Measurements from ENCODE around the gene PDE4B. TPM values are rescaled to one million over a fixed set of nuclear protein-coding genes. Genes with fewer than 3 reads are reported as not detected.

The PDE4B gene
- total and polyA plus RNA-seq, 10 of the 15 experiments (the other 5 are each of a cell fraction or from before 2014, with no cell fraction given): 3.0 to 13.2 (median 5.7) TPM

DNA sequence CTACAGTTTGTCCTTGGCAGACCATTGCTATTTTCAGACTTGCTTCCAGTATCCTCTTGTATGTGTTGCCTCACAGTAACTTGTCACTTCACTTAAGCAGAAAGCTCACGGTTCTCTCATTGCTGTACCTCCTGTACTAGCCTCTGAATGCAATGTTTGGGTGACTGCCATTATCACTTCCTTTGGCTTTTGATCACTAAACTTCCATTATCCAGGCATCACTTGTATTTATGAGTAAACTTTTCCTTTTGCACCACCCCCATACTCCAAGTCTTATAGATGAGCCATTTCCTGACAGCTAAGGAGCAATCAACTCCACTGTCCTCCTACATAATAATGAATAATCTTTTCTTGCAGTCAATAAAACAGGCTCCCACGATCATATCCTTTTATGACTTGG lies 255.3 kb downstream of the PDE4B start:
- RAD21 ChIA-PET (ENCODE audit: unreplicated experiment): no interaction called here
- POLR2A ChIA-PET: no interaction called here
- CTCF ChIA-PET: no interaction called here
- Histone ChIP-seq H2AFZ (ENCODE audit: control insufficient read depth, low read depth, low read length) (no peak overlapping the region), H3K9me3 (replicated peaks; ENCODE audit: control insufficient read depth, insufficient read depth, low read length) (no peaks in the 10 kb centered on the region), H3K4me1 (ENCODE audit: control insufficient read depth, insufficient read depth, low read length) (no peaks in the 10 kb centered on the region), H3K27ac (ENCODE audit: control insufficient read depth, insufficient read depth) (no peak overlapping the region), H4K20me1 (ENCODE audit: control insufficient read depth, insufficient read depth) (no peaks in the 10 kb centered on the region), H3K36me3 (ENCODE audit: control insufficient read depth in 2 of 2, insufficient read depth in 2 of 2, low read length in 1 of 2) (no peaks in the 10 kb centered on the region), H3K4me2 (ENCODE audit: control insufficient read depth, insufficient read depth) (no peak overlapping the region), H3K79me2 (ENCODE audit: control insufficient read depth, insufficient read depth, low read length) (no peaks in the 10 kb centered on the region), H3K27me3 (replicated peaks in 1 of 2; ENCODE audit: control insufficient read depth in 2 of 2, insufficient read depth in 2 of 2, low read length in 1 of 2) (no peaks in the 10 kb centered on the region), H3K9ac (ENCODE audit: control insufficient read depth, insufficient read depth, low read length) (no peak overlapping the region), H3K4me3 (no peak overlapping the region)
- FAIRE-seq (no peak), ATAC-seq (no peak), DNase-seq (ENCODE audit: low read depth, low spot score) (no peak)
- no TSS peak for BruUV-seq (replicated peaks)
- WGBS (ENCODE audit: insufficient coverage, insufficient replicate concordance, low lambda C conversion rate, missing lambda C conversion rate): 4% methylated on average over 2 of the region's 2 CpGs
- in situ Hi-C loops (cut with MboI): no loop called here
- intact Hi-C loops (cut with micrococcal nuclease; ENCODE audit: unreplicated experiment): no loop called here
- TF ChIP-seq HDAC2 (IDR thresholded peaks at IDR 0.05) (no peak), SRF (IDR thresholded peaks at IDR 0.05; ENCODE audit: low read depth in 2 of 2, low read length in 2 of 2) (no peak), DPF2 (IDR thresholded peaks at IDR 0.05) (no peak), NBN (IDR thresholded peaks at IDR 0.05) (no peak), ZNF592 (IDR thresholded peaks at IDR 0.05) (no peak), JUND (IDR thresholded peaks at IDR 0.05; ENCODE audit: low read depth, low read length) (no peak)
- TF ChIP-seq, protein P1, sequence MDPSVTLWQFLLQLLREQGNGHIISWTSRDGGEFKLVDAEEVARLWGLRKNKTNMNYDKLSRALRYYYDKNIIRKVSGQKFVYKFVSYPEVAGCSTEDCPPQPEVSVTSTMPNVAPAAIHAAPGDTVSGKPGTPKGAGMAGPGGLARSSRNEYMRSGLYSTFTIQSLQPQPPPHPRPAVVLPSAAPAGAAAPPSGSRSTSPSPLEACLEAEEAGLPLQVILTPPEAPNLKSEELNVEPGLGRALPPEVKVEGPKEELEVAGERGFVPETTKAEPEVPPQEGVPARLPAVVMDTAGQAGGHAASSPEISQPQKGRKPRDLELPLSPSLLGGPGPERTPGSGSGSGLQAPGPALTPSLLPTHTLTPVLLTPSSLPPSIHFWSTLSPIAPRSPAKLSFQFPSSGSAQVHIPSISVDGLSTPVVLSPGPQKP (IDR thresholded peaks at IDR 0.05; ENCODE audit: low read depth, low read length): no peak
- SMC1A ChIA-PET (ENCODE audit: uncharacterized antibody, unreplicated experiment): no interaction called here

Measured in GM12878 (cell line).